Measurements from ENCODE around the gene STX11.

Gene STX11

GRCh38 chr6:144133225-144133821 is 17.0 kb upstream of the STX11 start:
- H3K79me2 ChIP-seq (ENCODE audit: low read length), result no peaks in the 10 kb centered on the region
- peaks cover 6% of the 10 kb centered on the region; the same call in 1 of the 2 replicates for H3K27me3 ChIP-seq (ENCODE audit: low read depth, low read length)
- TF ChIP-seq, protein P1, sequence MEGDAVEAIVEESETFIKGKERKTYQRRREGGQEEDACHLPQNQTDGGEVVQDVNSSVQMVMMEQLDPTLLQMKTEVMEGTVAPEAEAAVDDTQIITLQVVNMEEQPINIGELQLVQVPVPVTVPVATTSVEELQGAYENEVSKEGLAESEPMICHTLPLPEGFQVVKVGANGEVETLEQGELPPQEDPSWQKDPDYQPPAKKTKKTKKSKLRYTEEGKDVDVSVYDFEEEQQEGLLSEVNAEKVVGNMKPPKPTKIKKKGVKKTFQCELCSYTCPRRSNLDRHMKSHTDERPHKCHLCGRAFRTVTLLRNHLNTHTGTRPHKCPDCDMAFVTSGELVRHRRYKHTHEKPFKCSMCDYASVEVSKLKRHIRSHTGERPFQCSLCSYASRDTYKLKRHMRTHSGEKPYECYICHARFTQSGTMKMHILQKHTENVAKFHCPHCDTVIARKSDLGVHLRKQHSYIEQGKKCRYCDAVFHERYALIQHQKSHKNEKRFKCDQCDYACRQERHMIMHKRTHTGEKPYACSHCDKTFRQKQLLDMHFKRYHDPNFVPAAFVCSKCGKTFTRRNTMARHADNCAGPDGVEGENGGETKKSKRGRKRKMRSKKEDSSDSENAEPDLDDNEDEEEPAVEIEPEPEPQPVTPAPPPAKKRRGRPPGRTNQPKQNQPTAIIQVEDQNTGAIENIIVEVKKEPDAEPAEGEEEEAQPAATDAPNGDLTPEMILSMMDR (IDR thresholded peaks at IDR 0.05; ENCODE audit: low read depth, low read length), result no peak
- no peak for TF ChIP-seq EZH2phosphoT487 (IDR thresholded peaks at IDR 0.05; ENCODE audit: low read depth)
- no peak overlapping the region for H3K4me3 ChIP-seq (ENCODE audit: low read length)
- H3K4me2 ChIP-seq (ENCODE audit: low read length), result no peak overlapping the region
- peaks cover 12% of the 10 kb centered on the region for H3K4me1 ChIP-seq (ENCODE audit: low read length)
- H3K9ac ChIP-seq (ENCODE audit: low read length), result no peak overlapping the region
- no peaks in the 10 kb centered on the region for H4K20me1 ChIP-seq (ENCODE audit: insufficient read depth, low read length)
- H3K36me3 ChIP-seq (replicated peaks; ENCODE audit: low read depth, low read length), result no peaks in the 10 kb centered on the region
- no peak overlapping the region for H2AFZ ChIP-seq (ENCODE audit: low read depth, low read length)
- H3K27ac ChIP-seq (ENCODE audit: low read length), result no peak overlapping the region
- H3K9me3 ChIP-seq (ENCODE audit: insufficient read depth, low read length), result no peaks in the 10 kb centered on the region

DNA sequence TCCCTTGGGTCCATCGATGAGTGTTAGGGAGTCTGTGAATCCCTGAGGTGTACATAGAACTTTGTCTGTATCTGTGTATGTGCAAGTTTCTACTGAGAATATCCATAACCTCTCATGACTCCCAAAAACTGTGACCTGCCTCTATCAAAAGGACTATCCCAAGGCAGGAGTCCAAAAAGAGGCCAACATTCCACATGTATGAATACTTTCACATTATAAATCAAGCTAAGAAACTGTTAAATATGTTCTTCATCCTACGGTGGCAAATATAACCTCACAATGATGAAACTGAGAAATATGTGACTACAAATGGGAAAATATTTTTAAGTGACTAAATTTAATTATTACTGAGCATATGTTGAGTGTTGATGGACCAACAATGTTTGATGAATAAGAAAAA is 16.1 kb upstream of the STX11 start:
- H3K4me1 ChIP-seq (ENCODE audit: low read length), result peaks cover 12% of the 10 kb centered on the region
- H3K9me3 ChIP-seq (ENCODE audit: insufficient read depth, low read length), result no peaks in the 10 kb centered on the region
- no peaks in the 10 kb centered on the region for H3K36me3 ChIP-seq (replicated peaks; ENCODE audit: low read depth, low read length)
- H3K9ac ChIP-seq (ENCODE audit: low read length), result no peak overlapping the region
- peaks cover 6% of the 10 kb centered on the region; the same call in 1 of the 2 replicates for H3K27me3 ChIP-seq (ENCODE audit: low read depth, low read length)
- TF ChIP-seq, protein P1 (IDR thresholded peaks at IDR 0.05; ENCODE audit: low read depth, low read length), result no peak
- TF ChIP-seq EZH2phosphoT487 (IDR thresholded peaks at IDR 0.05; ENCODE audit: low read depth), result no peak
- H3K27ac ChIP-seq (ENCODE audit: low read length), result no peak overlapping the region
- no peak overlapping the region for H3K4me2 ChIP-seq (ENCODE audit: low read length)
- H3K79me2 ChIP-seq (ENCODE audit: low read length), result no peaks in the 10 kb centered on the region
- H3K4me3 ChIP-seq (ENCODE audit: low read length), result no peak overlapping the region
- H4K20me1 ChIP-seq (ENCODE audit: insufficient read depth, low read length), result no peaks in the 10 kb centered on the region
- no peak overlapping the region for H2AFZ ChIP-seq (ENCODE audit: low read depth, low read length)

DNA sequence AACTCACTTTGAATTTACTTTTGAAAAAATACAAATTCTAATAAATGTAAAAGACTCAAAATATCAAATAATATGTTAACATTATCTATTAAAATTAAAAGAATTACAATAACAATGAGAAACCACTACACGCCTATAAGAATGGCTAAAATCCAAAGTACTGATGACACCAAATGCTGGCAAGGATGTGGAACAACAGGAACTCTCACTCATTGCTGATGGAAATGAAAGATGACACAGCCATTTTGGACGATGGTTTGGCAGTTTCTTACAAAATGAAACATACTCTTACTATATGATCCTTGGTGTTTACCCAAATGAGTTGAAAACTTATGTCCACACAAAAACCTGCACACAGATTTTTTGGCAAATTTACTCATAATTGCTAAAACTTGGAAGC is 15.6 kb upstream of the STX11 start:
- no peak for TF ChIP-seq EZH2phosphoT487 (IDR thresholded peaks at IDR 0.05; ENCODE audit: low read depth)
- TF ChIP-seq, protein P1 (IDR thresholded peaks at IDR 0.05; ENCODE audit: low read depth, low read length), result no peak
- H3K27ac ChIP-seq (ENCODE audit: low read length), result no peak overlapping the region
- no peaks in the 10 kb centered on the region for H4K20me1 ChIP-seq (ENCODE audit: insufficient read depth, low read length)
- H3K79me2 ChIP-seq (ENCODE audit: low read length), result no peaks in the 10 kb centered on the region
- H3K4me2 ChIP-seq (ENCODE audit: low read length), result no peak overlapping the region
- H3K36me3 ChIP-seq (replicated peaks; ENCODE audit: low read depth, low read length), result no peaks in the 10 kb centered on the region
- H2AFZ ChIP-seq (ENCODE audit: low read depth, low read length), result no peak overlapping the region
- H3K27me3 ChIP-seq (ENCODE audit: low read depth, low read length), result peaks cover 6% of the 10 kb centered on the region; the same call in 1 of the 2 replicates
- H3K9ac ChIP-seq (ENCODE audit: low read length), result no peak overlapping the region
- H3K4me3 ChIP-seq (ENCODE audit: low read length), result no peak overlapping the region
- peaks cover 12% of the 10 kb centered on the region for H3K4me1 ChIP-seq (ENCODE audit: low read length)
- H3K9me3 ChIP-seq (ENCODE audit: insufficient read depth, low read length), result no peaks in the 10 kb centered on the region

GRCh38 chr6:144138542-144138941 is 11.8 kb upstream of the STX11 start:
- TF ChIP-seq, protein P1 (IDR thresholded peaks at IDR 0.05; ENCODE audit: low read depth, low read length), result no peak
- TF ChIP-seq EZH2phosphoT487 (IDR thresholded peaks at IDR 0.05; ENCODE audit: low read depth), result no peak
- no peaks in the 10 kb centered on the region for H3K79me2 ChIP-seq (ENCODE audit: low read length)
- H3K4me2 ChIP-seq (ENCODE audit: low read length), result no peak overlapping the region
- no peak overlapping the region for H3K4me3 ChIP-seq (ENCODE audit: low read length)
- H3K9ac ChIP-seq (ENCODE audit: low read length), result no peak overlapping the region
- no peaks in the 10 kb centered on the region for H4K20me1 ChIP-seq (ENCODE audit: insufficient read depth, low read length)
- no peak overlapping the region for H3K27ac ChIP-seq (ENCODE audit: low read length)
- no peaks in the 10 kb centered on the region for H3K36me3 ChIP-seq (replicated peaks; ENCODE audit: low read depth, low read length)
- H3K4me1 ChIP-seq (ENCODE audit: low read length), result no peaks in the 10 kb centered on the region
- H2AFZ ChIP-seq (ENCODE audit: low read depth, low read length), result no peak overlapping the region
- H3K27me3 ChIP-seq (ENCODE audit: low read depth, low read length), result peaks cover 6% of the 10 kb centered on the region; the same call in 1 of the 2 replicates
- H3K9me3 ChIP-seq (ENCODE audit: insufficient read depth, low read length), result no peaks in the 10 kb centered on the region

All from OCI-LY3 (cell line).